ENCODE results near the gene CHD6. TPM values are rescaled to one million over a fixed set of nuclear protein-coding genes. Genes with fewer than 3 reads are reported as not detected.

Gene CHD6
- total RNA-seq, 2 experiments from 2014 or later, result 114 to 126 TPM

DNA sequence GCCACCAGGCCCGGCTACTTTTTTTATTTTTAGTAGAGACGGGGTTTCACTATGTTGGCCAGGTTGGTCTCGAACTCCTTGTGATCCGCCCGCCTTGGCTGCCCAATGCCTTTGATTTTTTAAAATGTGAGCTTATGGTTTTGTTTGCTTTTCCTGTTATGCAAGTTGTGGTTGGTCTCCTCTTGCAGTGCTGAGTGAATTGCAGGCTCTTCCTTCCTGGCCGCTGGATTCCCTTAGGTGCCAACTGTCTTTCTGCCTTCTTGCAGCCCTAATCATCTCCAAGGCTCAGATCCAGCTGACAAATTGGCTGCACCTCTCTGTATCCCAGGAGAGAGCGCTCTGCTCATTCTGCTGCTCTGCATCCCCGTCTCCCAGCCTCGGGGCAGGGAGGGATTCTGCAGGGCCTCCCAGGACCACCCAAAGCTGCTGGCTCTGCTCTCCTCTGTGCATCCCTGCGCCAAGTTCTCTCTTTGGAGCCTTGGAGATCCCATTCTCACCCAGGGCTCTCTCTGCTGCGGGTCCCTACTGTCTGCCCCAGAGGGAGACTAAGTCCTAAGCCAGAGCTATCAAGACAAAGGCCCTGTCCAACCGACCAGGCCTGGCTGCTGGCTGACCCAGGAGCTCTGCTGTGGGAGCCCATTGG is 237.5 kb downstream of the CHD6 start:
- POLR2A ChIA-PET, result interaction anchor here (1.3 kb wide), 1 partner anchor 238 kb away, joined by 3 read pairs; the partner anchor contains the start of gene CHD6
- Histone ChIP-seq H3K4me1 (ENCODE audit: insufficient read depth, low read length) (no peaks in the 10 kb centered on the region), H3K27me3 (ENCODE audit: control insufficient read depth in 1 of 2, insufficient read depth in 2 of 2, low read length in 2 of 2) (peaks cover 4 to 12% of the 10 kb centered on the region in 2 experiments), H3K27ac (ENCODE audit: low read depth in 1 of 2, low read length in 2 of 2) (no peak overlapping the region), H3K9me3 (ENCODE audit: control insufficient read depth in 1 of 2, insufficient read depth in 1 of 2, low read length in 2 of 2) (peaks cover 0 to 4% of the 10 kb centered on the region in 2 experiments), H3K36me3 (ENCODE audit: insufficient read depth, low read length) (no peaks in the 10 kb centered on the region), H3K4me3 (ENCODE audit: low read length) (no peak overlapping the region)
- TF ChIP-seq, protein P1, sequence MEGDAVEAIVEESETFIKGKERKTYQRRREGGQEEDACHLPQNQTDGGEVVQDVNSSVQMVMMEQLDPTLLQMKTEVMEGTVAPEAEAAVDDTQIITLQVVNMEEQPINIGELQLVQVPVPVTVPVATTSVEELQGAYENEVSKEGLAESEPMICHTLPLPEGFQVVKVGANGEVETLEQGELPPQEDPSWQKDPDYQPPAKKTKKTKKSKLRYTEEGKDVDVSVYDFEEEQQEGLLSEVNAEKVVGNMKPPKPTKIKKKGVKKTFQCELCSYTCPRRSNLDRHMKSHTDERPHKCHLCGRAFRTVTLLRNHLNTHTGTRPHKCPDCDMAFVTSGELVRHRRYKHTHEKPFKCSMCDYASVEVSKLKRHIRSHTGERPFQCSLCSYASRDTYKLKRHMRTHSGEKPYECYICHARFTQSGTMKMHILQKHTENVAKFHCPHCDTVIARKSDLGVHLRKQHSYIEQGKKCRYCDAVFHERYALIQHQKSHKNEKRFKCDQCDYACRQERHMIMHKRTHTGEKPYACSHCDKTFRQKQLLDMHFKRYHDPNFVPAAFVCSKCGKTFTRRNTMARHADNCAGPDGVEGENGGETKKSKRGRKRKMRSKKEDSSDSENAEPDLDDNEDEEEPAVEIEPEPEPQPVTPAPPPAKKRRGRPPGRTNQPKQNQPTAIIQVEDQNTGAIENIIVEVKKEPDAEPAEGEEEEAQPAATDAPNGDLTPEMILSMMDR (IDR thresholded peaks at IDR 0.05), result no peak
- H3K4me3 Mint-ChIP-seq, result no peak overlapping the region
- CTCF ChIA-PET, result no interaction called here
- no peaks in the 10 kb centered on the region for H3K9me3 Mint-ChIP-seq
- ATAC-seq (ENCODE audit: poor library complexity) (no peak), DNase-seq (no peak)
- H3K27me3 Mint-ChIP-seq, result peaks cover 26% of the 10 kb centered on the region
- H3K27ac Mint-ChIP-seq, result no peak overlapping the region
- H3K36me3 Mint-ChIP-seq (ENCODE audit: low read depth), result no peaks in the 10 kb centered on the region
- intact Hi-C loops (cut with DNase I, micrococcal nuclease), result no loop called here
- peaks cover 15% of the 10 kb centered on the region for H3K4me1 Mint-ChIP-seq (ENCODE audit: low read depth)

DNA sequence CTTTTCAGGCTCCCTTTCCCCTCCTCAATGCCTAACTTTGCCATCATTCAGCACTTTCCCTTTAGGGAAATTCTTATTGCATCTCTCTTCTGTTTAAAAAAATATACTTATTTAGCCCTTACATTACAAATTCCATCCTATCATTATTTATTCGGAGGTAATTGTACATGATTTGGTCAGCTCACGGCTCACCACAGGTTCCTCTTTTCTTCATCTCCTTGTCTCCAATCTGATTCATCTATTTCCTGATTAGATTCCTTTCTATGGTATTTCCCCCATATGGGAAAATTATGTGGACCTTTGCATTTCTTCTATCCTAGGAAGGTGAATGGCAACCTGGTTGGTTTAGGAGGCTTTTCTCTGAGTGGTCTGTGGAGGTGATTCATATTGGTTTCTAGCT is 238.6 kb downstream of the CHD6 start:
- Histone ChIP-seq H3K4me3 (ENCODE audit: low read length) (no peak overlapping the region), H3K9me3 (ENCODE audit: control insufficient read depth in 1 of 2, insufficient read depth in 1 of 2, low read length in 2 of 2) (peaks cover 0 to 4% of the 10 kb centered on the region in 2 experiments), H3K4me1 (ENCODE audit: insufficient read depth, low read length) (no peaks in the 10 kb centered on the region), H3K27me3 (ENCODE audit: control insufficient read depth in 1 of 2, insufficient read depth in 2 of 2, low read length in 2 of 2) (peaks cover 8 to 18% of the 10 kb centered on the region in 2 experiments), H3K27ac (ENCODE audit: low read depth in 1 of 2, low read length in 2 of 2) (no peak overlapping the region), H3K36me3 (ENCODE audit: insufficient read depth, low read length) (no peaks in the 10 kb centered on the region)
- no peak for DNase-seq
- no peak overlapping the region for H3K27ac Mint-ChIP-seq
- H3K27me3 Mint-ChIP-seq, result peaks cover 26% of the 10 kb centered on the region
- no peaks in the 10 kb centered on the region for H3K36me3 Mint-ChIP-seq (ENCODE audit: low read depth)
- intact Hi-C loops (cut with DNase I, micrococcal nuclease), result no loop called here
- no peak overlapping the region for H3K4me3 Mint-ChIP-seq
- no peaks in the 10 kb centered on the region for H3K9me3 Mint-ChIP-seq
- ChIA-PET POLR2A (interaction anchor here (1.3 kb wide), 1 partner anchor 239 kb away, joined by 3 read pairs; the partner anchor contains the start of gene CHD6), CTCF (no interaction called here)
- ATAC-seq (ENCODE audit: poor library complexity), result no peak
- H3K4me1 Mint-ChIP-seq (ENCODE audit: low read depth), result peaks cover 15% of the 10 kb centered on the region
- TF ChIP-seq, protein P1 (IDR thresholded peaks at IDR 0.05), result no peak

DNA sequence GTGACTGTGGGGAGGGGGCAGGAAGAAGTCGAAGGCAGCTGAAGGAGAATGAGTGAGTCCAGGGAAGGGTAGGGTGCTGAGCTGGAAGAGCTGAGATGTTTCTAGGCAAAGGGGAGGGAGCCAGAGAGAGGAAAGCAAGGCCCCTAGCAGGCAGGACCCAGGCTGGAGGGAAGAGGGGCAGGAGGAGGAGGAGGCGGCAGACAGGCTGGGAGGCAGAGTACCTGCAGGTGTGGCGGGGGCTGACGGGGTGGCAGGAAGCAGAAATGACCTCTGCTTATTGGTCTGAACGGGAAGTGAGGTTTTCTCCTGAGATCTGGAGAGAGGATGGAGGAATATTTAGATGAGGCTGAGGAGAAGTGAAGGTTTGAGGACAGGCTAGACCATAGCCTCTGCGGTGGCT is 240.9 kb downstream of the CHD6 start:
- H3K4me3 ChIP-seq (ENCODE audit: low read length), result no peak overlapping the region
- Mint-ChIP-seq H3K36me3 (ENCODE audit: low read depth) (no peaks in the 10 kb centered on the region), H3K9me3 (no peaks in the 10 kb centered on the region), H3K4me3 (no peak overlapping the region), H3K4me1 (ENCODE audit: low read depth) (peaks cover 15% of the 10 kb centered on the region), H3K27me3 (peaks cover 41% of the 10 kb centered on the region), H3K27ac (no peak overlapping the region)
- no peaks in the 10 kb centered on the region for H3K4me1 ChIP-seq (ENCODE audit: insufficient read depth, low read length)
- DNase-seq, result no peak
- intact Hi-C loops (cut with DNase I, micrococcal nuclease), result no loop called here
- peaks cover 11 to 21% of the 10 kb centered on the region in 2 experiments for H3K27me3 ChIP-seq (ENCODE audit: control insufficient read depth in 1 of 2, insufficient read depth in 2 of 2, low read length in 2 of 2)
- POLR2A ChIA-PET, result no interaction called here
- H3K36me3 ChIP-seq (ENCODE audit: insufficient read depth, low read length), result no peaks in the 10 kb centered on the region
- TF ChIP-seq, protein P1 (IDR thresholded peaks at IDR 0.05), result no peak
- CTCF ChIA-PET, result no interaction called here
- H3K9me3 ChIP-seq (ENCODE audit: control insufficient read depth in 1 of 2, insufficient read depth in 1 of 2, low read length in 2 of 2), result peaks cover 0 to 12% of the 10 kb centered on the region in 2 experiments
- no peak overlapping the region for H3K27ac ChIP-seq (ENCODE audit: low read depth in 1 of 2, low read length in 2 of 2)
- no peak for ATAC-seq (ENCODE audit: poor library complexity)
